Thymus (tissue), 11 donors: Measurements from ENCODE around the gene RFPL4A. TPM values are rescaled to one million over a fixed set of nuclear protein-coding genes. Genes with fewer than 3 reads are reported as not detected.

Experiments
- DNase-seq, 9 donors: peaks; one replicate each; pipeline ENCODE4 v3.0.0-alpha.2; 2013; ENCODE audit warnings: low spot score in 9 of 9, low read depth in 6 of 9, missing footprints in 1 of 9
- H3K27ac ChIP-seq, 2 donors: one replicate each; pipeline ENCODE4 v1.5.1; 2013; ENCODE audit warnings: control low read depth in 1 of 2, low read depth in 1 of 2, low read length in 1 of 2, mild to moderate bottlenecking in 1 of 2, moderate library complexity in 1 of 2
- H3K27me3 ChIP-seq, 2 donors: one replicate each; pipeline ENCODE4 v1.5.1; 2013; ENCODE audit warnings: low read length in 1 of 2; ENCODE audit not compliant: control insufficient read depth in 2 of 2, insufficient read depth in 1 of 2
- H3K36me3 ChIP-seq, 2 donors: one replicate each; pipeline ENCODE4 v1.5.1; 2013; ENCODE audit warnings: low read length in 1 of 2, mild to moderate bottlenecking in 1 of 2, moderate library complexity in 1 of 2; ENCODE audit not compliant: control insufficient read depth in 2 of 2, insufficient read depth in 2 of 2
- H3K4me1 ChIP-seq, 2 donors: one replicate each; pipeline ENCODE4 v1.5.1; 2013; ENCODE audit warnings: low read length in 2 of 2; ENCODE audit not compliant: control insufficient read depth in 2 of 2, insufficient read depth in 2 of 2
- H3K4me3 ChIP-seq, 2 donors: one replicate each; pipeline ENCODE4 v1.5.1; 2013; ENCODE audit warnings: low read length in 2 of 2, control low read depth in 1 of 2, mild to moderate bottlenecking in 1 of 2
- H3K9me3 ChIP-seq, 2 donors: one replicate each; pipeline ENCODE4 v1.5.1; 2013; ENCODE audit warnings: low read length in 1 of 2, mild to moderate bottlenecking in 1 of 2; ENCODE audit not compliant: control insufficient read depth in 2 of 2, insufficient read depth in 1 of 2
- WGBS: extraction: QIAGEN DNeasy Blood & Tissue Kit; methylation state at CpG from one replicate; pipeline ENCODE4 v1.1.7; 2013; 5-methylcytosine and 5-hydroxymethylcytosine counted together
- polyA plus RNA-seq: library from polyadenylated mRNA; stranded (reverse); fragments of 200-250 nt; gene quantifications from one replicate; pipeline ENCODE4 v1.2.3, GENCODE V29; 2013
- total RNA-seq: library from RNA; stranded (reverse); fragments of 120-200 nt; gene quantifications from one replicate; pipeline ENCODE4 v1.2.4, GENCODE V29; 2013
- donor health status: healthy.

Gene RFPL4A
- total and polyA plus RNA-seq, 2 donors: 0.23 to 0.33 TPM

DNA sequence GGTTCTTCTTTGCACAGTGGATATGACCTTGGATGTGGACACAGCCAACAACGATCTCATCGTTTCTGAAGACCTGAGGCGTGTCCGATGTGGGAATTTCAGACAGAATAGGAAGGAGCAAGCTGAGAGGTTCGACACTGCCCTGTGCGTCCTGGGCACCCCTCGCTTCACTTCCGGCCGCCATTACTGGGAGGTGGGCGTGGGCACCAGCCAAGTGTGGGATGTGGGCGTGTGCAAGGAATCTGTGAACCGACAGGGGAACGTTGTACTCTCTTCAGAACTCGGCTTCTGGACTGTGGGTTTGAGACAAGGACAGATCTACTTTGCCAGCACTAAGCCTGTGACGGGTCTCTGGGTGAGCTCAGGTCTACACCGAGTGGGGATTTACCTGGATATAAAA lies 19.4 kb downstream of the RFPL4A start:
- 92% methylated on average over 16 of the region's 16 CpGs for WGBS

DNA sequence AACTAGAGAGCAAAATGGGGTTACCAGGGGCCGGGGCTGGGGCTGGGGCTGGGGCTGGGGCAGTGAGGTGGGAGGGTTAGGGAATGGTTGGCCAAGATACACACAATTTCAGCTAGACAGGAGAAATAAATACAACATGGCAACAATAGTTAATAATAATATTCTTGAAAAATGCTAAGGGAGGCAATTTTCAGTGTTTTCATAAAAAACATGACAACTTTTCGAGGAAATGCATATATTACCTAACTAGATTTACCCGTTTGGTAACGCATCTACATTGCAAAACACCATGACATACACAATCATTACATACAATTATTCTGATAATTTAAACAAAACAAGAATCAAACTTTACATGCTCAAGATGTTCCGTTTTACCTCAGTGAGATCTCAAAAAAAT lies 22.2 kb downstream of the RFPL4A start:
- no peaks in the 10 kb centered on the region for H3K9me3 ChIP-seq
- no peaks in the 10 kb centered on the region for H3K27me3 ChIP-seq
- no peak overlapping the region for H3K4me3 ChIP-seq
- H3K36me3 ChIP-seq: no peaks in the 10 kb centered on the region
- no peak overlapping the region for H3K27ac ChIP-seq
- no peak for DNase-seq
- no peaks in the 10 kb centered on the region for H3K4me1 ChIP-seq
- WGBS: 90% methylated on average over 5 of the region's 5 CpGs

More for the DNA sequence above, 19.4 kb downstream of the RFPL4A start:
- Histone ChIP-seq H3K36me3 (no peaks in the 10 kb centered on the region), H3K4me3 (no peak overlapping the region), H3K4me1 (no peaks in the 10 kb centered on the region), H3K9me3 (no peaks in the 10 kb centered on the region), H3K27ac (no peak overlapping the region), H3K27me3 (no peaks in the 10 kb centered on the region)
- no peak for DNase-seq

DNA sequence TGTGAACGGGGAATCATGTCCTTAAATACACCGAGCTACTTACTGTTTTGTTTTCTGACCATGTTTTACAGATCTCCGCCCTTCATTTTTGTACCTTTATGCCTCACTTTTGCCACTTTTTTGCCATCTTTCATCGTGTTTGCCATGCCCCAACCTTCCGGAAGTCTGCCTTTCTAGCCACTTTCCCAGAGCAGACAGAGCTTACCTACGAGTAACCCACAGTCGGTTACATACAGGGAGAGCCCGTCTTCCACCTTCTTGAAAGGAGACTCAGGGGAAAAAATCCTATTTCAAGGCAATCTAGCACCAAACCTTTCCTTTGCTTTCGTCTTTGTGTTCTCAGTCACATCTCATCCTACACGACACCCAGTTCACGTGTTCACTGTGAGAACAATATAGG lies 36.1 kb downstream of the RFPL4A start:
- peaks cover 0 to 1% of the 10 kb centered on the region in 2 donors for H3K9me3 ChIP-seq
- H3K4me3 ChIP-seq: no peak overlapping the region
- no peak overlapping the region for H3K27ac ChIP-seq
- H3K36me3 ChIP-seq: no peaks in the 10 kb centered on the region
- 94% methylated on average over 11 of the region's 11 CpGs for WGBS
- H3K4me1 ChIP-seq: no peaks in the 10 kb centered on the region
- DNase-seq: no peak
- no peaks in the 10 kb centered on the region for H3K27me3 ChIP-seq

DNA sequence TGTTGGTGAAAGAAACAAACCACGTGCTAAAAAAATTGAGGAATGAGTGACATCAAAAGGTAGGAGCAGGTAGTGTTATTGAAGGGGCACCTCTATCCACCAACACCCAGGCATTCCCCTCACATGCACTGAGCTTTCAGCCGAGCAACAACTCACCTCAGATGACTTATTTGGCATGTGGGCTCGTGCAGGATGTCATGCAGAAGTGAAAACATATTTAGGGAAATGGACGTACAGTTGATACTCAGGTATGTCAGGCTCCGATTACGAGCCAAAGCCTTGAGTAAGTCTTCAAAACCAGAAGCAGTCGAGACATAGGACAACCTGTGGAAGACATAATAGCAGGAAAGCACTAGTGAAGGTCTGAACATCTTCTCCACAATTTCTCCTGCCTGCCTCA lies 42.5 kb downstream of the RFPL4A start:
- H3K4me1 ChIP-seq: no peaks in the 10 kb centered on the region
- no peaks in the 10 kb centered on the region for H3K36me3 ChIP-seq
- H3K27me3 ChIP-seq: no peaks in the 10 kb centered on the region
- no peaks in the 10 kb centered on the region for H3K9me3 ChIP-seq
- no peak for DNase-seq
- H3K4me3 ChIP-seq: no peak overlapping the region
- no peak overlapping the region for H3K27ac ChIP-seq
- 76% methylated on average over 7 of the region's 7 CpGs for WGBS

DNA sequence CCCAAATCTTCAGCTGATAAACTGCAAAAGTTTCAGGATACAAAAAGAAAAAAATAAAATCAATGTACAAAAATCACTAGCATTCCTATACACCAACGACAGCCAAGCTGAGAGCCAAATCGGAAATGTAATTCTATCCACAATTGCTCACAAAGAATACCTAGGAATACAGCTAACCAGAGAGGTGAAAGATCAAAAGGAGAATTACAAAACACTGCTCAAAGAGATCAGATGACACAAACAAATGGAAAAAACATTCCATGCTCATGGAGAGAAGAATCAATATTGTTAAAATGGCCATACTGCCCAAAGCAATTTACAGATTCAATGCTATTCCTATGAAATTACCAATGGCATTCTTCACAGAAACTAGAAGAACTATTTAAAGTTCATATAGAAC lies 43.4 kb downstream of the RFPL4A start:
- Histone ChIP-seq H3K4me1 (no peaks in the 10 kb centered on the region), H3K4me3 (no peak overlapping the region), H3K27ac (no peak overlapping the region), H3K36me3 (no peaks in the 10 kb centered on the region), H3K27me3 (no peaks in the 10 kb centered on the region), H3K9me3 (no peaks in the 10 kb centered on the region)
- WGBS: 96% methylated on average over 2 of the region's 2 CpGs
- no peak for DNase-seq

DNA sequence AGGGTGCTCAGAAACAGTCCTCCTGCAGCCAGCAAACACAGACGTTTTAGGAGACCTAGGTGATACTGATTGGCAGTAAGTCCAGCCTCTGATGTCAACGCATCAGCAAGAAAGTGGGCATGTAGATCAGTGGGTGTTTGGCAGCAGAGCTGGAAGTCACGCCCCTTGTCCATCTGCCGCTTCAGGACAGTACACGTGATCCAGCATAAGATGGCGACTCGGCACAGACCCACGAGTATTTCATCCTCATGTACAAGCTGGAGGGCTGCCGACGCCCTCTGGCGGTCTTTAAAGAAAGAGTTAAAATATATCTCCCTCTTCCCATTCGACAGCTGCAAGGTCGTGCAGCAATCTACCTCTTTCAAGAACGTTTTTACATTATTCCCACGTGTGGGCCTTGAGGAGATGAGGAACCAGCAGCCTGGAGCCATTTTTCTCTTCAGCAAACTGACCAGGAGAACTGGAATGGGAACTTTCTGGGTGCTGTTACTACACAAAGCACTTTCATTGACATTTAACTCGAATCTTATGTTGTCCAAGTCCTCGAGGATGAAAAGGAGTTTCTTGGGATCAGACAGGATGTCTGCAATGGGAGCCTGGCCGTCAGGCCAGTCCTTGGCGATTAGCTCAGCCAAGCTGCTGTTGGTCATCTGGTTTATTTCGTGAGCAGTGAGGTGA lies 50.6 kb downstream of the RFPL4A start:
- H3K9me3 ChIP-seq: no peaks in the 10 kb centered on the region
- H3K36me3 ChIP-seq: no peaks in the 10 kb centered on the region
- no peaks in the 10 kb centered on the region for H3K4me1 ChIP-seq
- peak in 5 of 9 donors; percentile 1 to 29 (median 14) for DNase-seq
- no peaks in the 10 kb centered on the region for H3K27me3 ChIP-seq
- H3K4me3 ChIP-seq: no peak overlapping the region
- H3K27ac ChIP-seq: no peak overlapping the region
- 37% methylated on average over 20 of the region's 20 CpGs for WGBS

DNA sequence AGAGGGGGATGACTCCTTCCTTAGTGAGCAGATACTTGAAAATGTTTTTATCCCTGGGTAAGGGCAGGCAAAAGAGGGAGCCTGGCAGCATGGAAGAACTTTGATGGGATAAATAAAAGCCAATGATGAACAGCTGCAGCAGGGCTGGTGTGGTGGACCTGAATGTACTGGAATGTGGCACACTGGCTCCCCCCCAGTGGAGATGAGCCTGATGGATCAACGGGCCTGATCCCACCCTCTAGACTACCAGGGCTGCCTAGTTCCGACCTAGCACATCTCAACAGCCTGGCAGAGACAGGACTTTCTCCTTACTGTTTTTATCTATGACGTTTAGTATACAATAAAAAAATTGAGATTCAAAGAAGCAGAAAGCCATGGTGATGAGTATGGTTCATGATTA lies 52.4 kb downstream of the RFPL4A start:
- Histone ChIP-seq H3K36me3 (no peaks in the 10 kb centered on the region), H3K9me3 (no peaks in the 10 kb centered on the region), H3K4me3 (no peak overlapping the region), H3K27me3 (no peaks in the 10 kb centered on the region), H3K4me1 (no peaks in the 10 kb centered on the region), H3K27ac (no peak overlapping the region)
- no peak for DNase-seq
- WGBS: 81% methylated on average over 3 of the region's 3 CpGs

GRCh38 chr19:55812449-55812848 lies 53.6 kb downstream of the RFPL4A start:
- no peak overlapping the region for H3K27ac ChIP-seq
- H3K4me3 ChIP-seq: no peak overlapping the region
- no peaks in the 10 kb centered on the region for H3K9me3 ChIP-seq
- WGBS: 66% methylated on average over 7 of the region's 7 CpGs
- no peaks in the 10 kb centered on the region for H3K36me3 ChIP-seq
- H3K27me3 ChIP-seq: no peaks in the 10 kb centered on the region
- no peak for DNase-seq
- no peaks in the 10 kb centered on the region for H3K4me1 ChIP-seq
